Activated T-cell treated with anti-CD3 and anti-CD28 coated beads, Interleukin-2, amount 50 U/mL, for 72 hours (primary cell): ENCODE measurements around the gene GRIA2. TPM values are rescaled to one million over a fixed set of nuclear protein-coding genes. Genes with fewer than 3 reads are reported as not detected.
"Not testable (repeated sequence)": the region's sequence is repeated elsewhere in the genome, so short reads cannot be mapped to it uniquely, and the experiment has no call there.

ENCODE experiments used
- ATAC-seq, 2 donors: fragments of 150-1000 bp; cut with Tn5 transposase; replicated peaks in 1 of 2; 2 replicates each; pipeline ENCODE4 v1.10.0; 2021; ENCODE audit warnings: moderate library complexity in 2 of 2, mild to moderate bottlenecking in 1 of 2
- DNase-seq, 2 donors: peaks; one replicate each; pipeline ENCODE4 v3.0.0; 2021 to 2022; ENCODE audit warnings: mixed read lengths in 1 of 2
- H3K27ac Mint-ChIP-seq: one replicate; pipeline ENCODE4 v1.8.0; 2022; ENCODE audit warnings: mild to moderate bottlenecking, moderate library complexity, mixed read lengths
- H3K27me3 Mint-ChIP-seq: one replicate; pipeline ENCODE4 v1.8.0; 2022; ENCODE audit warnings: low read depth, mixed read lengths
- H3K36me3 Mint-ChIP-seq, 2 donors: one replicate each; pipeline ENCODE4 v1.8.0; 2022; ENCODE audit warnings: mixed read lengths in 2 of 2, mild to moderate bottlenecking in 1 of 2; ENCODE audit not compliant: insufficient read depth in 2 of 2
- H3K4me1 Mint-ChIP-seq: one replicate; pipeline ENCODE4 v1.8.0; 2022; ENCODE audit warnings: low read depth, mixed read lengths
- H3K4me3 Mint-ChIP-seq, 2 donors: one replicate each; pipeline ENCODE4 v1.8.0; 2022; ENCODE audit warnings: mild to moderate bottlenecking in 2 of 2, mixed read lengths in 2 of 2, moderate library complexity in 2 of 2
- H3K9me3 Mint-ChIP-seq, 2 donors: one replicate each; pipeline ENCODE4 v1.8.0; 2022; ENCODE audit warnings: mixed read lengths in 2 of 2
- total RNA-seq, 2 donors: library from RNA; stranded (reverse); gene quantifications; one replicate each; pipeline ENCODE4 v1.2.3, GENCODE V29; 2022

GRIA2 gene
- total RNA-seq: not detected

- no peak for ATAC-seq
- Mint-ChIP-seq H3K36me3 (peaks cover 8 to 11% of the 10 kb centered on the region in 2 donors), H3K9me3 (peaks cover 0 to 7% of the 10 kb centered on the region in 2 donors), H3K4me3 (peak within 1 kb of the TSS in 1 of 2 donors; percentile 34), H3K4me1 (no peaks in the 10 kb centered on the region), H3K27ac (no peak within 1 kb of the TSS), H3K27me3 (peaks cover 33% of the 10 kb centered on the region)
- peak; percentile 8 to 20 for DNase-seq
Observed at GRCh38 chr4:157220371-157220881, at the start of gene GRIA2. TSS of gene GRIA2 (plus strand) at chr4:157220728. CDS start at chr4:157221043, 315 bp downstream.

DNA sequence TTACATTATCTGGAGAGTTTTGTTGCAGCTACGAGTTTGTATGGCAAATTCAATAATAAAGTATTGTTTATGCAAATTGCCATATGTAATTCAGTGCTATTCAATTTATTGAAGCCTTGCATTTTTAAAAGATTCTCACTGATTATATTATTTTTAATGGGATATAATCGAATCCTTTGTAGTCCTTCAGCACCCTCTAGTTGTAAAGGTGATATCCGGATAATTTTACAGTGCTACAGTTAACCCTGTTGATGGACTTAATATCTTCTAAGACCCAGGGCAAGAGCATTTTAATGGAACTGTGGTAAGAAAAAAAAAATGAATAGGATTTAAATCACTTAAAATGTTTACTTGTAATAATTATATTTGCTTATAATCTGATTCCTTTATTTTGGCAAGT, 48.5 kb upstream of the GRIA2 start:
- H3K4me3 Mint-ChIP-seq: no peak overlapping the region
- no peaks in the 10 kb centered on the region for H3K4me1 Mint-ChIP-seq
- peaks cover 0 to 1% of the 10 kb centered on the region in 2 donors for H3K9me3 Mint-ChIP-seq
- DNase-seq: no peak
- no peaks in the 10 kb centered on the region for H3K27me3 Mint-ChIP-seq
- no peak overlapping the region for H3K27ac Mint-ChIP-seq
- peaks cover 0 to 2% of the 10 kb centered on the region in 2 donors for H3K36me3 Mint-ChIP-seq
- no peak for ATAC-seq

GRCh38 chr4:157180268-157180667, 40.3 kb upstream of the GRIA2 start:
- not testable (repeated sequence) for ATAC-seq, H3K27me3 Mint-ChIP-seq, H3K27ac Mint-ChIP-seq, DNase-seq, H3K4me1 Mint-ChIP-seq, H3K4me3 Mint-ChIP-seq, H3K9me3 Mint-ChIP-seq, H3K36me3 Mint-ChIP-seq

- Mint-ChIP-seq H3K27ac (no peak overlapping the region), H3K27me3 (no peaks in the 10 kb centered on the region), H3K4me3 (no peak overlapping the region), H3K36me3 (peaks cover 2% of the 10 kb centered on the region in 2 donors), H3K9me3 (peaks cover 4 to 8% of the 10 kb centered on the region in 2 donors), H3K4me1 (no peaks in the 10 kb centered on the region)
- ATAC-seq: no peak
- no peak for DNase-seq
Observed at GRCh38 chr4:157184300-157184699, 36.2 kb upstream of the GRIA2 start.

DNA sequence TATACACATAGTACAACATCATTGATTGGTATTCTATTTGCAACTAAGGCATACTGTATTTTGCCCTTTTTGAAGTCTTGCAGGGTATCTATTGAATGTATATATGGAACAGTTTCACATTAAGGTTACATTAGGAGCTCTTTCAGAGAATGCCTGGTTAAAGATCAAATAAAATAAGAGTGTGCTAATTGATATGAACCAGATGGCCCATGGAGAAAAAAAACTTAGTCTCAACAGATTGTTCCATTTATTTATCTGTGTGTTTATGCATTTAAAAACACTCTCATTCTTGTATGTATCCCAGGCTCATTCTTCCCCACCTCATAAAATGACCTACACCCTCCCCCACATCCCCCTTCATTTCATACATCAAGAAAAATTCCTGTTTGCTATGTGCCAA, 35.2 kb upstream of the GRIA2 start:
- peaks cover 2% of the 10 kb centered on the region in 2 donors for H3K36me3 Mint-ChIP-seq
- no peaks in the 10 kb centered on the region for H3K4me1 Mint-ChIP-seq
- no peaks in the 10 kb centered on the region for H3K27me3 Mint-ChIP-seq
- DNase-seq: no peak
- H3K9me3 Mint-ChIP-seq: peaks cover 4 to 8% of the 10 kb centered on the region in 2 donors
- no peak overlapping the region for H3K4me3 Mint-ChIP-seq
- H3K27ac Mint-ChIP-seq: no peak overlapping the region
- no peak for ATAC-seq

DNA sequence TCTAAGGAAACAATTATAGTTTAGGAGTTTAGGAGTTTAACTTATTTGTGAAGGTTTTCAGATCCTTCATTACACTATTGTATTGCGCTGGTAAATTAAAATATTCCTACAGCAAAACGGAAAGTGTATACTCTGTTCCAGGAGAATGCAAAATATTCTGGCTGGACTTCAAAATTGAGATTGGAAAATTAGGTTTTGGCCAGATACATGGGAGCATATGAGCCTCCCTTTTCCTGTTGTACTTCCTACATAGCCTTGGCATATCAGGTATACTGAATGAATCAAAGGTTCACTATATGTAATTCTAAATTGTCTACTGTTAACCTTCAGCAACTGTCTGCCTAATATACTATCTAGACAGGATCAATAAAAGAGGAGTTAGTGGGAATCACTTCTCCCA, 25.2 kb upstream of the GRIA2 start:
- Mint-ChIP-seq H3K9me3 (no peaks in the 10 kb centered on the region), H3K4me1 (no peaks in the 10 kb centered on the region), H3K4me3 (no peak overlapping the region), H3K27ac (no peak overlapping the region), H3K36me3 (no peaks in the 10 kb centered on the region), H3K27me3 (no peaks in the 10 kb centered on the region)
- DNase-seq: no peak
- no peak for ATAC-seq

DNA sequence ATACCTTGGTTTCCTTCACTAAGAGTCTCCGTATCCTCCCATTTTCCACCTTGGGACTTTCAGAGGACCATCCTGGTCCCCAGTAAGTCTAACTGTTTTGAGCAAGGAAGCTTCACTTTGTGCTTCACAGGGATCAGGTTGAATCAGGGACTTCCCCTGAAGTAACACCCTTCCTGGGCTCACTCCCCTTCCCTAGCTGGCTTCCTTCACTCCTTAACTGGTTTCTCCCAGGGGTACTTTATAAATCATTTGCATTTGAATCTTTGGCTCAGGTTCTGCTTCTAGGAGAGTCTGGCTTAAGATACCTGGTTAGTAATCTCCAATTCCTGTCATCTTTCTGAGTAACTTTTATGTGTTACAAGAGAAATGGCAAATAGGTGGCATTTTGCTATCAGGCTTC, 24.5 kb upstream of the GRIA2 start:
- no peaks in the 10 kb centered on the region for H3K4me1 Mint-ChIP-seq
- H3K27ac Mint-ChIP-seq: no peak overlapping the region
- H3K4me3 Mint-ChIP-seq: no peak overlapping the region
- ATAC-seq (no peak), DNase-seq (no peak)
- H3K36me3 Mint-ChIP-seq: no peaks in the 10 kb centered on the region
- H3K27me3 Mint-ChIP-seq: no peaks in the 10 kb centered on the region
- no peaks in the 10 kb centered on the region for H3K9me3 Mint-ChIP-seq

- Mint-ChIP-seq H3K27me3 (no peaks in the 10 kb centered on the region), H3K4me1 (no peaks in the 10 kb centered on the region), H3K27ac (no peak overlapping the region), H3K4me3 (no peak overlapping the region), H3K36me3 (no peaks in the 10 kb centered on the region), H3K9me3 (peaks cover 1 to 2% of the 10 kb centered on the region in 2 donors)
- DNase-seq: peak; percentile 14 to 18
- ATAC-seq: no peak
Observed at GRCh38 chr4:157204634-157205244, 15.8 kb upstream of the GRIA2 start.

DNA sequence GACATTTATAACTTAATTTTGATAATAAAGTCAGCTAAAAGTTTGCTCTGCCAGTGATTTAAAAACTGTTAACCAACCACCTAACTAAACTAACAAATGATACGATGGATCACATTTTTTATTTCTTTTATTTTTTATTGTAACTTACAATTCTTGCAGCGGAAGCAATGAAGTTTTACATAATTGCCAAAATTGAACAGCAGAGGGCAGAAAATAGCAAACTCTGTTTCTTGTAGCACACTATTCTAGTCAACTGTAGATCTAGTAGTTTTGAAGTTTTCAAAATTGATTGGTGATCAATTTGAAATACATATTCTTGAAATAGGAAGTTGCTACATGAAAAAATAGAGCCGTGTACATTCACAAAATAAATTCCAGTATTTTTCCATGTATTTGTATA, 2.8 kb upstream of the GRIA2 start:
- H3K27ac Mint-ChIP-seq: no peak overlapping the region
- no peak overlapping the region for H3K4me3 Mint-ChIP-seq
- no peaks in the 10 kb centered on the region for H3K4me1 Mint-ChIP-seq
- peaks cover 0 to 10% of the 10 kb centered on the region in 2 donors for H3K9me3 Mint-ChIP-seq
- peaks cover 6 to 9% of the 10 kb centered on the region in 2 donors for H3K36me3 Mint-ChIP-seq
- DNase-seq: no peak
- H3K27me3 Mint-ChIP-seq: peaks cover 28% of the 10 kb centered on the region
- no peak for ATAC-seq

- no peak overlapping the region for H3K27ac Mint-ChIP-seq
- no peak for ATAC-seq
- H3K9me3 Mint-ChIP-seq: peaks cover 0 to 7% of the 10 kb centered on the region in 2 donors
- peaks cover 8 to 11% of the 10 kb centered on the region in 2 donors for H3K36me3 Mint-ChIP-seq
- H3K4me1 Mint-ChIP-seq: no peaks in the 10 kb centered on the region
- H3K27me3 Mint-ChIP-seq: peaks cover 33% of the 10 kb centered on the region
- no peak for DNase-seq
- no peak overlapping the region for H3K4me3 Mint-ChIP-seq
Observed at GRCh38 chr4:157219711-157220370, 687 bp upstream of the GRIA2 start.

- ATAC-seq (no peak), DNase-seq (no peak)
- Mint-ChIP-seq H3K36me3 (peaks cover 8 to 11% of the 10 kb centered on the region in 2 donors), H3K27ac (no peak overlapping the region), H3K27me3 (peaks cover 33% of the 10 kb centered on the region), H3K4me3 (no peak overlapping the region), H3K9me3 (peaks cover 0 to 7% of the 10 kb centered on the region in 2 donors), H3K4me1 (no peaks in the 10 kb centered on the region)
Observed at GRCh38 chr4:157221426-157221894, 932 bp downstream of the GRIA2 start.

DNA sequence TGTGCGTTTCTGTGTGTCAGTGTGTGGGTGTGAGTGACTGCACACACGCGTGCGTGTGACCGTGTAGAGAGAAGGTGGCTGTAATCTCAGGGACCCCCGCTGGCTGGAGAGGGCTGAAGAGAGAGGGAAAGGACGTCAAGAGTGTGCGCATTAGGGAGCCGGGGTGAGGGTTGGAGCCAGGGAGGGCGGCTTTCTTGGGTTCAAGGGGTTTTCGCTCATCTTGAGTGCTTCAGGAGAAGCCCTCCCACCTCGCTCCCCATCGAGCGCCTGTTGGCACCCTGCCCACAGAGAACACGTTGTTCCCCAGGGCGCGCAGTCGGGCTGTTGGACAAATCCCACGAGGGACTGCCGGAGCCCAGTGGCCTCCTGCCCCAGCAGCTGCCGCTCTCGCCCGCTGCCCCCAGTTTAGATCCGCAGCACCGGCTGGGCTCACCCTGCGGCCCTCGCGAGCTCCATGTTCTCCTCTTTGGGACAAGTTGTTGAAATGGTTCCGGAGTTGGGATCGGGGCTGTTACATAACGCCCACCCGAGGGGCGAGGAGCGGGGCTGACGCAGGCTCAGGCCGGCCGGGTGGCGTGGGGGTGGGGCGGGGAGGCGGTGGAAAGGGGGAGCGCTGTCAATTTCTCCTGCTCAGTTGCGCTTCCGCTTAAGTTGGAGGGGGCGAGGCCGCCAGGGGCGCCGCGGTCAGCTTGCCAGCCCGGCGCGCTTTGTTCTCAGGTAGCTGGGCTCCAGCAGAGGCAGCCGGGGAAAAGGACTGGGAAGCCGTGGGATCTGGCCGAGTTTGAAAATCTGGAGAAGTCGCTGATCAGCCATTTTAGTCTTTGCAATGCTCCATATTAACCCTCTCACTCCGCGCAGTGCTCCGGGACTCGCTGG, 1.6 kb downstream of the GRIA2 start:
- Mint-ChIP-seq H3K4me3 (no peak overlapping the region), H3K4me1 (no peaks in the 10 kb centered on the region), H3K27me3 (peaks cover 33% of the 10 kb centered on the region), H3K27ac (no peak overlapping the region), H3K9me3 (peaks cover 0 to 7% of the 10 kb centered on the region in 2 donors), H3K36me3 (peaks cover 8 to 11% of the 10 kb centered on the region in 2 donors)
- ATAC-seq (no peak), DNase-seq (no peak)

DNA sequence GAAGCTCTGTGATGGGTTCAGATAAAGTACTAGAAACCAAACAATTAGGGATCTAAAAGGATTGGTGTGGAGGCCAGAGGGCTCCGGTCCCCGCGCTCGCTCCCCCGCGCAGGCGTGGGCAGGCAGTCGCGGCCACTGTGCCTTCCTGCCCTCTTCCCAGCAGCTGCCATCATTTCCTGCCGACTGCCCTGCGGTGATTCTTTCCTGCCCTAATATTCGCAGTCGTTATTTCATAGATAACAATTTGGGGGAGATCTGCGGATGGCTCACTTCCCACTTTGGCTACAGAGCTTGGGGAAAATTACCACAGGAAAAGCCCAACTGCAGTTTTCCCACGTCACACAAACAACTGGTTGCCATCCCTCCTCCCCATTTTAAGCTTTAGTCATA, 2.2 kb downstream of the GRIA2 start:
- DNase-seq (no peak), ATAC-seq (no peak)
- Mint-ChIP-seq H3K4me1 (no peaks in the 10 kb centered on the region), H3K36me3 (peaks cover 8 to 11% of the 10 kb centered on the region in 2 donors), H3K27ac (no peak overlapping the region), H3K4me3 (no peak overlapping the region), H3K27me3 (peaks cover 33% of the 10 kb centered on the region), H3K9me3 (peaks cover 0 to 7% of the 10 kb centered on the region in 2 donors)
